NCI-H1694 (cell line): Measurements from ENCODE around the gene NRXN3.

Experiments used
- DNase-seq: peaks from one replicate; lab custom pipeline; 2025; lab: John Stamatoyannopoulos, UW

Gene NRXN3

DNA sequence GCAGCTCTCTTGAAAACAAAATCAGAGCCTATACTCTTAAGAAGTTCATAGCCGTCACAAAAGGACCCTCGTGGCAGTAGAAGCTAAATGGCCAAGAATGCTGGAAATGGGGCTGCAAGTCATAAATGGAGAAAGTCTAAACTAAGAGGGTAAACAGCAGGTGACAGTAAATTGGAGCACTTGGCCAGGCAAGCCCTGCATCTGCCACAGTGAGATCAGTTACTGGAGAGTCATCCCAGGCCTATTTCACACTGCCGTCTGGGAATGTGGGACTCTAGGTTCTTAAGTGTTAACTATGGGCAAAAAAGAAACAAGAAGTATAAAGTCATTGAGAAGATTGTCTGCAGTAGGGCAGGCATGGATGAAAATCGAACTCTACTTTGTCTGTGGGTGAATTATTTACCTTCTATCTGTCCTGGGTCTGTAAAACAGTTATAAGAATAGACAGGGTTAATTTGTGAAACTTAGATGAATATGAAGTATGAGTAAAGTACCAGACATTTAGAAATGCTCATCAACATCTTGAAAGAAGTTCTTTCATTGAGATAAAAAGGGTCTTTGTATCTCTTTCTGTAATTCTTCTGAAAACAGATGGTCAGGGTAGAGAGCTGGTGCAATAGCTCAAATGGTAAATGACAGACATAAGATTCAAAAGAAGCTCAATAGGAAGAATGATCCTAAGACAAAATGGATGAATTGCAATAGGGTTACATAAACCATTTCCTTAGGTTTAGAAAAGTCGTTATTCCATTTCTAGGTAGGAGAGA, 1248.7 kb downstream of the NRXN3 start:
- DNase-seq, result peak; percentile 22

DNA sequence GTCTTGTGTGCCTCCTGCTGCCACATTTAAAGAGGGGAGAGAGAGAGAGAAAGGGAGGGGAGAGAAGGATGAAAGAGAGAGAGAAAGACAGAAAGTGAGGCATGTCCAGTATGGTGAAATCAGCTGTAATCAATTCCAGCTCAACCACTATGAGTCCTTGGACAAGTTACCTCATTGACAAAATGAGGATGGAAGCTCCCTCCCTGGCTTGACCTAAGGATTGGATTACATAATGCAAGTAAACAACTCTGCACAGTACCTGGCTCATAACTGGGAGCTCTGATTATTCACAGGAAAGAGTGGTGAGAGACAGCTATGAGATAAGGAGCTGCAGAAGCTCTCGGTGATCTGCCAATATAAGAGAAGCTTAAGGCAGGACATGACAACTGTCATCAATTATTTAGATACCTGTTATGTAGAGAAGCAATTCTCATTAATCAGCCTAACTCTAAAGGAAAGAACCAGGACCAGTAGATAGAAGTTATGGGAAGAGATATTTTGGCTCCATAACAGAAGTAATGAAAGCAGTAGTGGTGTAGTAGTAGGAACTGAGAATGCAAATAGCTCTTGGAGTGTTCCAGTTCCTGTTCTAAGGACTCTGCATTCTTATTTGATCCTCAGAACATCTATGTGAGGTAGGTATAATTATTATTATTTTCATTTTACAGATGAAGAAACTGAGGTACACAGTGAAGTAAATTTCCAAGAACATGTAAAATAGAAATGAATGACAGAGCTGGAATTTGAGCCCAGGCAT, 1249.6 kb downstream of the NRXN3 start:
- no peak for DNase-seq

DNA sequence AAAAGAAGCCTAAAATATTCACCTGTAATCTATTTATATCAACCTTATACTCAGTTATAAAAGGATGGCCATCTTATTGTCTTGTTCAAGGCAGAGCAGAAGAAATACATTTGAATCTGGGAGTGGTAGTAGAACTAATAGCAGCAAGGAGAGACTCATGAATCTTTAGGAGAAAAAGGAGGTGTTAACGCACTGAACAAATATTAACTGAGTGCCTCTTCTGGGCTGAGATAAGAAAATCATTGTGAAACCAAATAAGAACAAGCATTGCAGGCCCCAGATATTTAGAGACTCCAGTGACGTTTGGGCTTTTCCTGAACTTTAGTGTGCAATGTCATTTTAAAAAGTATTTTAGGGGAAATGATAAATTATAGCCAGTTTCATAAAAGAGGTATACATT, 1250.6 kb downstream of the NRXN3 start:
- no peak for DNase-seq

DNA sequence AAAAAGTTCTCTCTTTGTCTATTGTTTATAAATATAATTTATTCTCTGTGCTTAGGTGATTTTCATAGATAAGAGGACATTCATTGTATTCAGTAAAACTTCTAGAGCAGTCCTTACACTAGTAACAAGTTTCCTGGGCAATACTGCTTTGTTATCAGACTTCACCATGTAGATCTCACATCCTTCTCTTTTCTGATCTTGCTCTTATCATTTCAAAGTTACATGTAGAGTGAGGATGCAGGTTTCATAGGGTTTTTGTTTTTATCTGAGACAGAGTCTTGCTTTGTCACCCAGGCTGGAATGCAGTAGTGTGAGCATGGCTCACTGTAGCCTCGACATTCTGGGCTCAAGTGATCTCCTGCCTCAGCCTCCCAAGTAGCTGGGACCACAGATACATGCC, 1251.6 kb downstream of the NRXN3 start:
- no peak for DNase-seq

GRCh38 chr14:79424462-79424861, 1254.3 kb downstream of the NRXN3 start:
- DNase-seq, result no peak

DNA sequence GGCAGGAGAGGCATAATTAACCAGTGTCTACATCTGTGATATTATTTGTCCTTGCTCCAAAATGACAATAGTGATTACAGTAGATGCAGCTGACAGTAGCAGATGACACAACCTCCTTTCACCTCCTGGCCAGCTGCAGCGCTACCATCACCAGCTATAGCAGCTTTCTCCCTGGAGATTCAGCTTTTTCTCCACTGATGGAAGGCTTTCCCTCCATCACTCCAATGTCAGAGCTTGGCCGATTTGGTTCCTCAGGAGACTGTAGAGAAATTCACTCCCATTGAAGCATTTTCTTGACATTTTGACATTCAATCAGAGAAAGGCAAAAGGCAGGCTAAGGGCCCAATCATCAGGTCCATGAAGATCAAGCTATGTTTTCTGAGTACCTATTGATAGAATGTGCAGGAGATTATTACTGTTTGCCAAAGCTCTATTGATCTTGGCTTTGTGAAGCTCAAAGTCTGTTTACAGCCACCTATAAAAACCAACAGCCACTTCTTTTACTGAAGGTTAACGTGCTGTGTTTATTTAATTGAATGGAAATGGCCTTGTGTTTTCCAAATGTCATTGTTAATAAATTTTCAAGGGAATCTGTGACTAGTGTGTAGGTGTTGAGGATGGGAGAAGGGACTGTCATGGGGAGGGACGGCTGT, 1256.1 kb downstream of the NRXN3 start:
- DNase-seq, result peak; percentile 87

GRCh38 chr14:79432640-79433039, 1262.5 kb downstream of the NRXN3 start:
- no peak for DNase-seq

DNA sequence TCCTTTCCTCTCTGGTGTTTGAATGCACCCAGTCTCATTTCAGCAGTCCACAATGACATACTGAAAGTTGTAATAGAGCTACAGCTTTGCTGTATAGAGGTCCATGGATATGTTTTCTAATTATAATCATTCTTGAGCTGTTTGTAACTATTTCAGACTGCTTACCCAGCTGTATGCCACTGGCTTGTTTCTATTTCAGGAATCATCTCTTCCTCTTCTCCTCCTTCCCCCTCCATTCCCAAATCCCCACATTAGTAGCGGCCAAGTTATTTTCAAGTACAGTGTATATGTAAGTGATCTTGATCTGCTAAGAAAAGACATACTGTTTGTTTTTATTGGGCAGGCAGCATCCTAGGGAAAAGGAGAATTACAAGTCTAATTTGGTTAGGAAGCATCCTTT, 1266.2 kb downstream of the NRXN3 start:
- no peak for DNase-seq

- DNase-seq, result no peak
Observed at GRCh38 chr14:79437951-79438350, 1267.8 kb downstream of the NRXN3 start.

GRCh38 chr14:79438696-79439342, 1268.6 kb downstream of the NRXN3 start:
- DNase-seq, result no peak

DNA sequence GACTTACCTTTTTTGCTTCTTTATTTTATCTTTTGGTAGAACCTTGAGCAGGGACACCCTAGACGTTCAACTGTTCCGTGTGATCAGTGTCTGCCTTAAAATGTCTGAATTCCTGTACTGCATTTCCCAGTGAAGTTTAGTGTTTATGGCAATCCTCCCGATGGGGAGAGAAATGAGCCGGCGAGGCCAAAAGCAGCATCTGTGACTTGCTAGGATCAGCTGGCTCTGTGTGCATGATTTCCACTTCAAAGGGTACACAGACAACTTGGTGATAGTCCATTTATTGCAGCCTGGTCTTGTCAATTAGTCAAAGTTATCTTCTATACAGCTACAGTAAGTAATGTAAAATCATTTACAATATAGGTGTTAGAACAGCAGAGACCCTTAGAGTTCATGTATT, 1272.6 kb downstream of the NRXN3 start:
- peak; percentile 95 for DNase-seq

DNA sequence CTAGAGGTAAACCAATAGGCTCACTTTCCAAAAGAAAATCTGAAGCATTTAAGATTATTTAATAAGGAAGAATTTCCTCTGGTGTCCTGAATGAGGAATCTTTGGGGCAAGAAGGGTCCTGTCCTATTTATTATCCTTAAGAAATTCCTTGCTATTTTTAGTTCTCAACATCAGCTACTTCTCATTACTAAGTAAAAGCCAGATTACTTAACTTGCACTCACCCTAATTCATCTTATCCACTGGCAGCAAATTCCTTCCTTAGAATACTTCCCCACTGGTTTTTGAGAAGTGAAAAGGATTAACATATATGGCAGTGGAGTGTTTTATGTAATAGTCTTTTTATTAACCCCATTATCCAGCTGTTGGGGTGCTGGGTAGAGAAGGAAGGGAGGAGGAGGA, 1273.4 kb downstream of the NRXN3 start:
- no peak for DNase-seq

- DNase-seq, result no peak
Observed at GRCh38 chr14:79448960-79449359, 1278.8 kb downstream of the NRXN3 start.

DNA sequence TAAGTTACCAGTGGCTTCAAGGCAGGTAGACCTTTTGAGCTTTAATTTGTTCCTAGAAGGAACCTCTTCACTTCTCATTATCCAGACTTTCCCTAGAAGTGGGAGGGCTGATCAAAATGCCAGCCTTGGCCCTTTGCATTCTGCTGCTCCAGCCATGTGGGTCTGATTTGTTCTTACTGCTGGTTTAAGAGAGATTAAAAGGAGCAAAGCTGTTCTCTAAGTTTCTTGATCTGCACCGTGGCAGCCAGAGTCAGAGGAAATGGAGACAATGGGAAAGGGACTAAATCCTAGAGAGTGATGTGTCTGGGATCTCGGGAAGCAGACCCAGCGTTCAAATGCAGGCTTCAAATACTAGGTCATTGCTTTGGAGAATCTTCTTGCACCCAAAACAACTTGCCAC, 1281.4 kb downstream of the NRXN3 start:
- DNase-seq, result no peak

- no peak for DNase-seq
Observed at GRCh38 chr14:79453276-79453675, 1283.1 kb downstream of the NRXN3 start.

- no peak for DNase-seq
Observed at GRCh38 chr14:79464468-79464867, 1294.3 kb downstream of the NRXN3 start.

- no peak for DNase-seq
Observed at GRCh38 chr14:79465651-79466050, 1295.5 kb downstream of the NRXN3 start.

DNA sequence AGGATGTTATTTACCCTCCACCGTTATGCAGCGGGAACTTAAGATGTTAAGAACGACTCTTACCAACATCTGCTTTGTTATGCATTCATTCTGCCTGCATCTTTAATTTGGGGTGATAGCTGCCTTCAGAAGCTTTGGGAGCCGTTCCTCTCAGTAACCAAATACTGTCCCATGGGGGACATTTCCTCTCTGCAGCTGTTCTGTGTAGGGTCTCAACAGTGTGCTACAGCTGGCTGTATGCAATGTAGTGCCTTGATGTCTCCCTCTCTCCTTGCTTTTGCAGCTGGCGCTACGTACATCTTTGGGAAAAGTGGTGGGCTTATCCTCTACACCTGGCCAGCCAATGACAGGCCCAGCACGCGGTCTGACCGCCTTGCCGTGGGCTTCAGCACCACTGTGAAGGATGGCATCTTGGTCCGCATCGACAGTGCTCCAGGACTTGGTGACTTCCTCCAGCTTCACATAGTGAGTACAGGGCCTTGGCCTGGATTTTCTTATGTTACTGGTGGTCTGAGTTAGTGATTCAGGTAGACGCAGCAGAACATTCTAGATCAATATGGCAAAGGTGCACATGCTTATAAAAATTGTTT, 1296.9 kb downstream of the NRXN3 start:
- no peak for DNase-seq

GRCh38 chr14:79467835-79468234, 1297.7 kb downstream of the NRXN3 start:
- DNase-seq, result no peak

GRCh38 chr14:79468486-79468885, 1298.3 kb downstream of the NRXN3 start:
- no peak for DNase-seq

GRCh38 chr14:79473651-79474050, 1303.5 kb downstream of the NRXN3 start:
- DNase-seq, result no peak

GRCh38 chr14:79475887-79476532, 1305.8 kb downstream of the NRXN3 start:
- DNase-seq, result no peak
